GM21529 (cell line): ENCODE results near the gene SNAP25.

Experiments
- ATAC-seq: cut with Tn5 transposase; IDR thresholded peaks from one replicate; pipeline ENCODE4 v1.9.1; 2021; ENCODE audit not compliant: unreplicated experiment

SNAP25 gene

GRCh38 chr20:10261702-10262101, 43.1 kb downstream of the SNAP25 start:
- ATAC-seq, result no peak

- ATAC-seq, result no peak
These were observed 44.9 kb downstream of the SNAP25 start for GRCh38 chr20:10263385-10264165.

GRCh38 chr20:10264166-10264558, 45.5 kb downstream of the SNAP25 start:
- ATAC-seq, result no peak

GRCh38 chr20:10268636-10269035, 50.0 kb downstream of the SNAP25 start:
- ATAC-seq, result no peak

- ATAC-seq, result no peak
These were observed 52.0 kb downstream of the SNAP25 start for GRCh38 chr20:10270630-10271029.

GRCh38 chr20:10271494-10272219, 53.0 kb downstream of the SNAP25 start:
- no peak for ATAC-seq

- no peak for ATAC-seq
These were observed 58.4 kb downstream of the SNAP25 start for GRCh38 chr20:10276878-10277580.

GRCh38 chr20:10277616-10278015, 59.0 kb downstream of the SNAP25 start:
- no peak for ATAC-seq

GRCh38 chr20:10278412-10278811, 59.8 kb downstream of the SNAP25 start:
- no peak for ATAC-seq

- no peak for ATAC-seq
These were observed 61.6 kb downstream of the SNAP25 start for GRCh38 chr20:10280018-10280908.

GRCh38 chr20:10281911-10282310, 63.3 kb downstream of the SNAP25 start:
- no peak for ATAC-seq

GRCh38 chr20:10282979-10283456, 64.4 kb downstream of the SNAP25 start:
- no peak for ATAC-seq

- no peak for ATAC-seq
These were observed 67.7 kb downstream of the SNAP25 start for GRCh38 chr20:10286356-10286755.

- no peak for ATAC-seq
These were observed 69.8 kb downstream of the SNAP25 start for GRCh38 chr20:10288421-10288820.

GRCh38 chr20:10288954-10289646, 70.5 kb downstream of the SNAP25 start:
- ATAC-seq, result no peak

- ATAC-seq, result no peak
These were observed 73.1 kb downstream of the SNAP25 start for GRCh38 chr20:10291568-10292248.

GRCh38 chr20:10297223-10297622, 78.6 kb downstream of the SNAP25 start:
- ATAC-seq, result no peak

GRCh38 chr20:10297684-10298240, 79.1 kb downstream of the SNAP25 start:
- ATAC-seq, result peak; percentile 37
